ENCODE data around the gene SPINK9.

The SPINK9 gene

DNA sequence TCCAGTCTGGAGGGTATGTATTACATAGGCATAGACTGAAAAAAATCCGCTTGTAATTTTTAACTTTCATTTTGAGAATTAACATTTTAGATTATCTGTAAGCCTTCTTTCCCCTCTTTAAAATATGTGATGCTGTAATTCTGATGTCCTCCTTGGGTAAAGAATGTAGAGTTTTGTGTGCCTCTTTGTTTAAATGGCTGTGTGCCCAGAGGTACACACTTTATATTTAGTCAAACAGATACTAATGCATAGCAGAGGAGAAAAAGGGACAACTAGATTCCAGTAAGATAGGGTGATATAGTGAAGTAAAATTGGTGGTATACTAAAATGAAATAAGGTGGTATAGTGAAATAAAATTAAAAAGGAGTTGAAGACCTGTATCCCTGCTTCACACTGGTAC lies 49.7 kb downstream of the SPINK9 start:
- no CpG with 5 or more reads among the region's 1 CpG for WGBS, 2 experiments (ENCODE audit: insufficient coverage in 2 of 2)
- Histone ChIP-seq H3K9me3 (ENCODE audit: control insufficient read depth, low read length) (no peaks in the 10 kb centered on the region), H3K4me1 (ENCODE audit: control insufficient read depth, insufficient read depth, low read length, poor library complexity, severe bottlenecking) (peaks cover 20% of the 10 kb centered on the region), H3K27ac (ENCODE audit: low read depth, low read length, severe bottlenecking) (no peak overlapping the region), H3K4me3 (ENCODE audit: extremely low read depth, insufficient read depth, low read length, poor library complexity, severe bottlenecking) (peak overlapping the region; percentile 83), H3K36me3 (ENCODE audit: control insufficient read depth, insufficient read depth, low read length) (peaks cover 33% of the 10 kb centered on the region)

DNA sequence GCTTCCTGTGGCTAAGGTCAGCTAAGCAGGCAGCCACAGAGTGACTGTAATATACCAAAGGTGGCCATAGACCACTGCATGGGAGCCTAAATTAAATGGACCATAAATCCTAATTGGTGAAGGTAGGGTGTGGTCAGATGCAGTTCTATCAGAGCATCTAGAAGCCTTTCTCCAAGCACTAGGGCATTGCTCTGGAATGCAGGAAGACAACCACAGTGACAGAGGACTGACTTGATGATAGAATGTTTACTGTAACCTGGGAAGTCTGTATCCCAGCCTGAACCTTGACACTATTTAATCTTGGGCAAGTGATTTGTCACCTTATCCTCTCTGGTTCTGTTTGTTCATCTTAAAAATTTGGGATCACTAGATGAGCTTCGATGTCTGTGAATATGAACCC lies 50.7 kb downstream of the SPINK9 start:
- Histone ChIP-seq H3K9me3 (ENCODE audit: control insufficient read depth, low read length) (no peaks in the 10 kb centered on the region), H3K4me3 (ENCODE audit: extremely low read depth, insufficient read depth, low read length, poor library complexity, severe bottlenecking) (no peak overlapping the region), H3K4me1 (ENCODE audit: control insufficient read depth, insufficient read depth, low read length, poor library complexity, severe bottlenecking) (peaks cover 20% of the 10 kb centered on the region), H3K36me3 (ENCODE audit: control insufficient read depth, insufficient read depth, low read length) (peaks cover 33% of the 10 kb centered on the region), H3K27ac (ENCODE audit: low read depth, low read length, severe bottlenecking) (no peak overlapping the region)
- 90 to 91% methylated on average over 1 of the region's 1 CpG for WGBS, 2 experiments (ENCODE audit: insufficient coverage in 2 of 2)

DNA sequence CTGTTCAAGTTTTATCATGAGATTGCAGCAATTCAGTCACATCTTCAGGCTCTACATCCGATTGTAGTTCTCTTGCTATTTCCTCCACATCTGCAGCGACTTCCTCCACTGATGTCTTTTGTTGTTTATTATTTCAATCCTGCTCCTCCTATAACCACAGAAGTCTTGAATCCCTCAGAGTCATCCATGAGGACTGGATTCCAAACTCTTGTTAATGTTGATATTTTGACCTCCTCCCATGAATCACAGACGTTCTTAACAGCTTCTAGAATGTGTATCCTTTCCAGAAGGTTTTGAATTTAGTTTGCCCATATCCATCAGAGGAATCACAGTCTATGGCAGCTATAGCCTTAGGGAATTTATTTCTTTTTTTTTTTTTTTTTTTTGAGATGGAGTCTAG lies 52.0 kb downstream of the SPINK9 start:
- Histone ChIP-seq H3K9me3 (ENCODE audit: control insufficient read depth, low read length) (no peaks in the 10 kb centered on the region), H3K27ac (ENCODE audit: low read depth, low read length, severe bottlenecking) (no peak overlapping the region), H3K4me3 (ENCODE audit: extremely low read depth, insufficient read depth, low read length, poor library complexity, severe bottlenecking) (no peak overlapping the region), H3K4me1 (ENCODE audit: control insufficient read depth, insufficient read depth, low read length, poor library complexity, severe bottlenecking) (peaks cover 12% of the 10 kb centered on the region), H3K36me3 (ENCODE audit: control insufficient read depth, insufficient read depth, low read length) (peaks cover 33% of the 10 kb centered on the region)
- 92 to 100% methylated on average over 2 of the region's 3 CpGs for WGBS, 2 experiments (ENCODE audit: insufficient coverage in 2 of 2)

DNA sequence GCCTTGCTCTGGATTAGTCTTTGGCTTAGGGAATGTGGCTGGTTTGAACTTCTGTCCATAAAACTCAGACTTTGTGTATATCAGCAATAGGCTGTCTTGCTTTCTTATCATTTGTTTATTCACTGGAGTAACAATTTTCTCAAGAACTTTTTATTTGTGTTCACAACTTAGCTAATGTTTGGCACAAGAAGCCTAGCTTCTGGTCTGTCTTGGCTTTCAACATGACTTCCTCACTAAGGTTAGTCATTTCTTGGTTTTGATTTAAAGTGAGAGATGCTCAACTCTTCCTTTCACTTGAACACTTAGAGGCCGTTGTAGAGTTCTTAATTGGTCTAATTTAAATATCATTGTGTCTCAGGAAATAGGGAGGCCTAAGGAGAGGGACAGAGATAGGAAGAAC lies 53.3 kb downstream of the SPINK9 start:
- H3K36me3 ChIP-seq (ENCODE audit: control insufficient read depth, insufficient read depth, low read length), result peaks cover 35% of the 10 kb centered on the region
- no CpG with 5 or more reads among the region's 1 CpG for WGBS, 2 experiments (ENCODE audit: insufficient coverage in 2 of 2)
- H3K4me1 ChIP-seq (ENCODE audit: control insufficient read depth, insufficient read depth, low read length, poor library complexity, severe bottlenecking), result peaks cover 12% of the 10 kb centered on the region
- no peak overlapping the region for H3K4me3 ChIP-seq (ENCODE audit: extremely low read depth, insufficient read depth, low read length, poor library complexity, severe bottlenecking)
- H3K9me3 ChIP-seq (ENCODE audit: control insufficient read depth, low read length), result no peaks in the 10 kb centered on the region
- H3K27ac ChIP-seq (ENCODE audit: low read depth, low read length, severe bottlenecking), result no peak overlapping the region

Measured in mesodermal cell (in vitro differentiated cells).